Spleen (tissue), 11 donors: Measurements from ENCODE around the gene LRRC32. TPM values are rescaled to one million over a fixed set of nuclear protein-coding genes. Genes with fewer than 3 reads are reported as not detected.
"Not testable (repeated sequence)": the region's sequence is repeated elsewhere in the genome, so short reads cannot be mapped to it uniquely, and the experiment has no call there.

Experiments used
- DNase-seq: peaks from one replicate; pipeline ENCODE4 v3.0.0-alpha.2; 2020
- H3K27ac ChIP-seq, 8 donors: fragments of 200-600 bp; sonication (generic) in 7 of 8; 1 replicate in 4 of 8; 2 replicates in 4 of 8; pipeline versions ENCODE4 v1.5.0 to v1.8.0; 2016 to 2021; ENCODE audit warnings: inconsistent platforms in 4 of 8, mild to moderate bottlenecking in 4 of 8, moderate library complexity in 1 of 8
- H3K27me3 ChIP-seq, 7 donors: fragments of 200-600 bp; sonication (generic) in 6 of 7; replicated peaks in 1 of 7; 1 replicate in 4 of 7; 2 replicates in 3 of 7; pipeline versions ENCODE4 v1.5.0 to v1.8.0; 2016 to 2021; ENCODE audit warnings: inconsistent platforms in 3 of 7, mild to moderate bottlenecking in 1 of 7
- H3K36me3 ChIP-seq, 6 donors: fragments of 200-600 bp; sonication (generic) in 5 of 6; 1 replicate in 4 of 6; 2 replicates in 2 of 6; pipeline versions ENCODE4 v1.5.0 to v1.8.0; 2016 to 2021; ENCODE audit warnings: inconsistent platforms in 2 of 6
- H3K4me1 ChIP-seq, 6 donors: fragments of 200-600 bp; sonication (generic) in 5 of 6; 1 replicate in 3 of 6; 2 replicates in 3 of 6; pipeline versions ENCODE4 v1.5.0 to v1.8.0; 2016 to 2021; ENCODE audit warnings: inconsistent platforms in 3 of 6
- H3K4me3 ChIP-seq, 8 donors: fragments of 200-600 bp; sonication (generic) in 7 of 8; 1 replicate in 4 of 8; 2 replicates in 4 of 8; pipeline versions ENCODE4 v1.5.0 to v1.8.0; 2016 to 2021; ENCODE audit warnings: inconsistent platforms in 4 of 8, mild to moderate bottlenecking in 4 of 8, moderate library complexity in 2 of 8
- H3K9me3 ChIP-seq, 8 donors: fragments of 200-600 bp; sonication (generic) in 7 of 8; 1 replicate in 4 of 8; 2 replicates in 4 of 8; pipeline versions ENCODE4 v1.5.0 to v1.8.0; 2016 to 2021; ENCODE audit warnings: inconsistent platforms in 4 of 8
- POLR2A ChIP-seq, 3 donors: fragments of 450-650 bp; IDR thresholded peaks; one replicate each; pipeline ENCODE4 v1.5.1; 2017; ENCODE audit warnings: antibody characterized with exemption in 3 of 3, mild to moderate bottlenecking in 1 of 3
- POLR2AphosphoS5 ChIP-seq, 3 donors: sonication (generic); formaldehyde crosslinking; IDR thresholded peaks; one replicate each; pipeline ENCODE4 v1.5.1; 2017; ENCODE audit warnings: antibody characterized with exemption in 3 of 3
- WGBS, 5 donors: extraction: QIAGEN DNeasy Blood & Tissue Kit in 3 of 5; methylation state at CpG; one replicate each; pipeline versions ENCODE4 v1.1.5 to v1.1.7; 2013 to 2018; 5-methylcytosine and 5-hydroxymethylcytosine counted together
- intact Hi-C: fragments of 100-400 bp; cut with DNase I; formaldehyde crosslinking; loops from one replicate; pipeline ENCODE4 v1.15.0; 2023; ENCODE audit warnings: low total_unique reads
- polyA plus RNA-seq, 3 donors: library from polyadenylated mRNA; stranded (reverse); fragments of 200-250 nt; gene quantifications; one replicate each; pipeline ENCODE4 v1.2.1, GENCODE V29; 2013
- total RNA-seq, 7 donors: library from RNA; depleted of rRNA in 3 of 7; stranded (reverse); fragments of >200 nt in 3 of 7; fragmentation: NEBNext Ultra II Directional in 4 of 7; extraction: Animal tissue kit (Norgen Biotek cat#: 25700) in 4 of 7; gene quantifications; one replicate each; pipeline versions ENCODE4 v1.1.0 to v1.2.1, GENCODE V29; 2016 to 2021
- TF ChIP-seq, protein P1 (sequence below), 11 experiments: fragments of 200-600 bp in 7 of 11; fragments of 450-650 bp in 4 of 11; sonication (generic) in 4 of 11; IDR thresholded peaks in 8 of 11; conservative IDR thresholded peaks in 3 of 11; 1 replicate in 7 of 11; 2 replicates in 4 of 11; pipeline versions ENCODE4 v1.4.0 to v1.8.0; 2016 to 2021; ENCODE audit warnings: antibody characterized with exemption in 11 of 11, inconsistent platforms in 4 of 11, mild to moderate bottlenecking in 1 of 11
- donor health status: healthy with polysubstance abuse.
- donor health status: DM: no; HTN: no; CAD: no; lungs with moderate emphysema.
- donor health status: DM: no; HTN: no; CAD: no.
- donor health status: Bipolar disorder and iron deficiency.
- donor health status: healthy.
- donor health status: DM: no; HTN: no; CAD: no.
- donor health status: DM: yes; HTN: yes; CAD: no.

LRRC32 gene
- total and polyA plus RNA-seq, 10 donors: 25.9 to 214 (median 74.3) TPM

- H3K27ac ChIP-seq: no peak overlapping the region
- H3K9me3 ChIP-seq: peaks cover 0 to 13% (median 9%) of the 10 kb centered on the region in 8 donors
- no peak overlapping the region for H3K4me3 ChIP-seq
- peaks cover 0 to 9% (median 0%) of the 10 kb centered on the region in 7 donors for H3K27me3 ChIP-seq
- DNase-seq: no peak
- no peaks in the 10 kb centered on the region for H3K36me3 ChIP-seq
- H3K4me1 ChIP-seq: no peaks in the 10 kb centered on the region
- intact Hi-C loops: no loop called here
- TF ChIP-seq POLR2A (IDR thresholded peaks at IDR 0.05): no peak
These were observed 22.5 kb downstream of the LRRC32 start for GRCh38 chr11:76648061-76648460.

DNA sequence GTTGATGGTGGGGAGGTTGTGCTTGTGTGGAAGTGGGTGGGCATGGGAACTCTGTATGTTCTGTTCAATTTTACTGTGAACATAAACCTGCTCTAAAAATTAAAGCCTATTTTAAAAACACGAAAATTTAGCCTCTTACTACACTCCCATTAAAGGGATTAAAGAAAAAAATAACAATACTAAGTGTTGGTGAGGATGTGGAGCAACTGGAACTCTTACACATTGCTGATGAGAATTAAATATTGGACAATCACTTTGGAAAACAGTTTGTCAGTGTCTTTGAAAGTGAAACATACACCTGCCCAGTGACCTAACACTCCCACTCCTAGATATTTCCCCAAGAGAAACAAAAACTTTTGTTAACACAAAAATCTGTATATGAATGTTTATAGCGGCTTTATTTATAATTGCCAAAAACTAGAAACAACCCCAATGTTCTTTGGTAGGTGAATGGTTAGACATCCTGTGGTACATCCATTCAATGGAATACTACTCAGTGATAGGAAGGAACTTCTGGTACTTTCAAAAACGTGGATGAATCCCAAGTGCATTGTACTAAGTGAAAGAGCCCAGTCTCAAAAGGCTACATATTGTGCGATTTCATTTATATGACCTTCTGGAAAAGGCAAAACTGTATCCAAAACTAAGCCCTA is 23.5 kb downstream of the LRRC32 start:
- peaks cover 0 to 9% (median 0%) of the 10 kb centered on the region in 7 donors for H3K27me3 ChIP-seq
- 71 to 80% (median 75%) methylated on average over 4 of the region's 4 CpGs for WGBS, 5 donors
- no peak for DNase-seq
- no peaks in the 10 kb centered on the region for H3K4me1 ChIP-seq
- H3K9me3 ChIP-seq: peaks cover 0 to 13% (median 9%) of the 10 kb centered on the region in 8 donors
- no peaks in the 10 kb centered on the region for H3K36me3 ChIP-seq
- no peak for TF ChIP-seq POLR2A (IDR thresholded peaks at IDR 0.05)
- TF ChIP-seq, protein P1, sequence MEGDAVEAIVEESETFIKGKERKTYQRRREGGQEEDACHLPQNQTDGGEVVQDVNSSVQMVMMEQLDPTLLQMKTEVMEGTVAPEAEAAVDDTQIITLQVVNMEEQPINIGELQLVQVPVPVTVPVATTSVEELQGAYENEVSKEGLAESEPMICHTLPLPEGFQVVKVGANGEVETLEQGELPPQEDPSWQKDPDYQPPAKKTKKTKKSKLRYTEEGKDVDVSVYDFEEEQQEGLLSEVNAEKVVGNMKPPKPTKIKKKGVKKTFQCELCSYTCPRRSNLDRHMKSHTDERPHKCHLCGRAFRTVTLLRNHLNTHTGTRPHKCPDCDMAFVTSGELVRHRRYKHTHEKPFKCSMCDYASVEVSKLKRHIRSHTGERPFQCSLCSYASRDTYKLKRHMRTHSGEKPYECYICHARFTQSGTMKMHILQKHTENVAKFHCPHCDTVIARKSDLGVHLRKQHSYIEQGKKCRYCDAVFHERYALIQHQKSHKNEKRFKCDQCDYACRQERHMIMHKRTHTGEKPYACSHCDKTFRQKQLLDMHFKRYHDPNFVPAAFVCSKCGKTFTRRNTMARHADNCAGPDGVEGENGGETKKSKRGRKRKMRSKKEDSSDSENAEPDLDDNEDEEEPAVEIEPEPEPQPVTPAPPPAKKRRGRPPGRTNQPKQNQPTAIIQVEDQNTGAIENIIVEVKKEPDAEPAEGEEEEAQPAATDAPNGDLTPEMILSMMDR (IDR thresholded peaks at IDR 0.05 in 8 of 11, conservative IDR thresholded peaks at IDR 0.05 in 3 of 11): no peak
- TF ChIP-seq POLR2AphosphoS5 (IDR thresholded peaks at IDR 0.05): no peak
- H3K27ac ChIP-seq: no peak overlapping the region
- intact Hi-C loops: no loop called here
- no peak overlapping the region for H3K4me3 ChIP-seq

- intact Hi-C loops: no loop called here
- TF ChIP-seq, protein P1 (IDR thresholded peaks at IDR 0.05 in 8 of 11, conservative IDR thresholded peaks at IDR 0.05 in 3 of 11): no peak
- no peak for TF ChIP-seq POLR2AphosphoS5 (IDR thresholded peaks at IDR 0.05)
- TF ChIP-seq POLR2A (IDR thresholded peaks at IDR 0.05): no peak
- Histone ChIP-seq H3K9me3 (peaks cover 0 to 13% (median 9%) of the 10 kb centered on the region in 8 donors), H3K36me3 (no peaks in the 10 kb centered on the region), H3K4me1 (no peaks in the 10 kb centered on the region), H3K27me3 (peaks cover 0 to 9% (median 0%) of the 10 kb centered on the region in 7 donors), H3K4me3 (no peak overlapping the region), H3K27ac (no peak overlapping the region)
- WGBS, 5 donors: 74 to 82% (median 80%) methylated on average over 5 of the region's 5 CpGs
- DNase-seq: no peak
These were observed 26.0 kb downstream of the LRRC32 start for GRCh38 chr11:76644591-76644990.

DNA sequence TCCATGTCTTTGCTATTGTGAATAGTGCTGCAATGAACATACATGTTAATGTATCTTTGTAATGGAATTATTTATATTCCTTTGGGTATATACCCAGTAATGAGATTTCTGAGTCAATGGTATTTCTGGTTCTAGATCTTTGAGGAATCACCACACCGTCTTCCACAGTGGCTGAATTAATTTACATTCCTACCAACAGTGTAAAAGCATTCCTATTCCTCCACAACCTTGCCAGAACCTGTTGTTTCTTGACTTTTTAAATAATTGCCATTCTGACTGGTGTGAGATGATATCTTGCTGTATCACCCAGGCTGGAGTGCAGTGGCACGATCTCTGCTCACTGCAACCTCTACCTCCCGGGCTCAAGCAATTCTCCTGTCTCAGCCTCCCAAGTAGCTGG is 26.8 kb downstream of the LRRC32 start:
- H3K4me3 ChIP-seq, H3K36me3 ChIP-seq, H3K4me1 ChIP-seq, intact Hi-C loops, DNase-seq, H3K27ac ChIP-seq, H3K27me3 ChIP-seq: not testable (repeated sequence)
- 93 to 98% (median 95%) methylated on average over 3 of the region's 3 CpGs for WGBS, 5 donors
- peaks cover 0 to 13% (median 9%) of the 10 kb centered on the region in 8 donors for H3K9me3 ChIP-seq

- intact Hi-C loops: no loop called here
- Histone ChIP-seq H3K9me3 (peaks cover 0 to 10% (median 8%) of the 10 kb centered on the region in 8 donors), H3K36me3 (no peaks in the 10 kb centered on the region), H3K27me3 (peaks cover 0 to 6% (median 0%) of the 10 kb centered on the region in 7 donors), H3K4me1 (peaks cover 8 to 21% (median 13%) of the 10 kb centered on the region in 6 donors), H3K27ac (no peak overlapping the region), H3K4me3 (no peak overlapping the region)
- no peak for TF ChIP-seq POLR2A (IDR thresholded peaks at IDR 0.05)
- TF ChIP-seq, protein P1 (IDR thresholded peaks at IDR 0.05 in 8 of 11, conservative IDR thresholded peaks at IDR 0.05 in 3 of 11): no peak
- no peak for TF ChIP-seq POLR2AphosphoS5 (IDR thresholded peaks at IDR 0.05)
- WGBS, 5 donors: 64 to 83% (median 80%) methylated on average over 8 of the region's 8 CpGs
- DNase-seq: no peak
These were observed 28.2 kb downstream of the LRRC32 start for GRCh38 chr11:76642341-76642740.
